Endothelial cell of umbilical vein (primary cell): ENCODE measurements around the gene THBD. TPM values are rescaled to one million over a fixed set of nuclear protein-coding genes. Genes with fewer than 3 reads are reported as not detected.
A peak's percentile ranks its signal among the peaks of the same experiment; 100 is the strongest.

Experiments
- BruUV-seq: library from RNA; stranded (reverse); fragments of 400-500 nt; replicated peaks from 2 replicates; lab custom pipeline; 2021; lab: Mats Ljungman, UMichigan
- CTCF ChIA-PET: fragments of 300-600, 350-600 bp; sonication (Branson Sonifier 250); formaldehyde crosslinking; loops from one replicate; lab custom pipeline; 2021; ENCODE audit warnings: antibody characterized with exemption, inconsistent platforms; lab: Charles Lee
- POLR2A ChIA-PET: fragments of 300-600, 350-600 bp; sonication (Branson Sonifier 250); formaldehyde crosslinking; loops from one replicate; lab custom pipeline; 2021; ENCODE audit warnings: antibody characterized with exemption, inconsistent platforms; lab: Charles Lee
- DNase-seq: peaks from one replicate; pipeline ENCODE4 v3.0.0-alpha.2; 2011; ENCODE audit warnings: low read depth, low spot score
- FAIRE-seq: peaks from 2 replicates; lab custom pipeline; 2011; peaks lifted over from hg19 to GRCh38; lab: Jason Lieb, UNC
- H2AFZ ChIP-seq: 2 replicates; pipeline ENCODE4 v1.6.0; 2012; ENCODE audit warnings: low read depth, low read length, control low read depth, inconsistent platforms
- H3K27ac ChIP-seq: 2 replicates; pipeline ENCODE4 v1.5.1; 2011; ENCODE audit warnings: low read depth, mild to moderate bottlenecking, control low read depth, low read length, moderate library complexity; ENCODE audit not compliant: insufficient read depth
- H3K27me3 ChIP-seq, 2 experiments: 2 replicates each; pipeline versions ENCODE4 v1.6.0 to v1.6.1; 2011; ENCODE audit warnings: low read length in 2 of 2, mixed read lengths in 1 of 2; ENCODE audit not compliant: control insufficient read depth in 2 of 2, insufficient read depth in 2 of 2
- H3K36me3 ChIP-seq, 2 experiments: 2 replicates in 1 of 2; 3 replicates in 1 of 2; pipeline ENCODE4 v1.5.1; 2011; ENCODE audit warnings: low read length in 2 of 2, mild to moderate bottlenecking in 1 of 2, moderate library complexity in 1 of 2; ENCODE audit not compliant: control insufficient read depth in 2 of 2, insufficient read depth in 2 of 2; ENCODE audit errors: extremely low read depth in 1 of 2
- H3K4me1 ChIP-seq: 3 replicates; pipeline ENCODE4 v1.5.1; 2011; ENCODE audit warnings: mild to moderate bottlenecking, low read length; ENCODE audit not compliant: control insufficient read depth, insufficient read depth; ENCODE audit errors: extremely low read depth
- H3K4me2 ChIP-seq: 2 replicates; pipeline ENCODE4 v1.6.1; 2011; ENCODE audit warnings: low read length, control low read depth, mixed read lengths; ENCODE audit not compliant: insufficient read depth
- H3K4me3 ChIP-seq, 3 experiments: fragments of 200-600 bp in 1 of 3; sonication (generic), shearing (Covaris generic) in 1 of 3; replicated peaks in 1 of 3; 2 replicates each; pipeline ENCODE4 v1.5.1; 2011 to 2016; ENCODE audit warnings: control low read depth in 3 of 3, low read length in 3 of 3, mild to moderate bottlenecking in 2 of 3, inconsistent platforms in 1 of 3, low read depth in 1 of 3, moderate library complexity in 1 of 3; ENCODE audit not compliant: insufficient read depth in 1 of 3
- H3K79me2 ChIP-seq: 2 replicates; pipeline ENCODE4 v1.6.0; 2012; ENCODE audit warnings: low read length, inconsistent platforms; ENCODE audit not compliant: control insufficient read depth, insufficient read depth
- H3K9ac ChIP-seq: replicated peaks from 2 replicates; pipeline ENCODE3; 2011; ENCODE audit warnings: low read length, control low read depth; ENCODE audit not compliant: insufficient read depth; ENCODE audit errors: extremely low read depth
- H3K9me1 ChIP-seq: replicated peaks from 3 replicates; pipeline ENCODE4 v1.6.0; 2011; ENCODE audit warnings: mild to moderate bottlenecking, low read length; ENCODE audit not compliant: control insufficient read depth, insufficient read depth; ENCODE audit errors: extremely low read depth
- H3K9me3 ChIP-seq: replicated peaks from 2 replicates; pipeline ENCODE4 v1.5.1; 2012; ENCODE audit warnings: low read length, inconsistent platforms; ENCODE audit not compliant: control insufficient read depth, insufficient read depth
- H4K20me1 ChIP-seq: replicated peaks from 2 replicates; pipeline ENCODE3; 2011; ENCODE audit warnings: mild to moderate bottlenecking, low read length; ENCODE audit not compliant: control insufficient read depth, insufficient read depth; ENCODE audit errors: extremely low read depth
- EZH2 ChIP-seq: IDR thresholded peaks from 2 replicates; pipeline ENCODE4 v1.6.1; 2012; ENCODE audit warnings: borderline replicate concordance, low read depth, mild to moderate bottlenecking, moderate library complexity, low read length, inconsistent platforms; ENCODE audit not compliant: severe bottlenecking
- FOS ChIP-seq: IDR thresholded peaks from 2 replicates; pipeline ENCODE4 v1.6.1; 2011; ENCODE audit warnings: mild to moderate bottlenecking, low read length, moderate library complexity, borderline replicate concordance; ENCODE audit not compliant: insufficient read depth
- GATA2 ChIP-seq: IDR thresholded peaks from 2 replicates; pipeline ENCODE4 v1.7.0; 2011; ENCODE audit warnings: low read depth, mild to moderate bottlenecking, moderate library complexity, mixed read lengths, low read length; ENCODE audit not compliant: insufficient read length, insufficient read depth
- JUN ChIP-seq: IDR thresholded peaks from 2 replicates; pipeline ENCODE4 v1.6.1; 2011; ENCODE audit warnings: borderline replicate concordance, low read depth; ENCODE audit not compliant: insufficient read length, insufficient read depth
- MYC ChIP-seq: IDR thresholded peaks from one replicate; pipeline ENCODE4 v1.6.1; 2011; ENCODE audit warnings: mild to moderate bottlenecking, low read depth, low read length
- POLR2A ChIP-seq: IDR thresholded peaks from 2 replicates; pipeline ENCODE4 v1.6.1; 2012; ENCODE audit warnings: low read depth, mild to moderate bottlenecking, control low read depth, low read length
- dilution Hi-C: fragments of 300-500 bp; cut with MboI; formaldehyde crosslinking; loops from one replicate; pipeline ENCODE4 v1.15.0; 2019; ENCODE audit warnings: low sequenced_read_pairs; ENCODE audit not compliant: extremely low pct_ligation_motif_present
- intact Hi-C: fragments of 100-400 bp; cut with micrococcal nuclease; formaldehyde crosslinking; loops from one replicate; pipeline ENCODE4 v1.10.0; 2022
- polyA plus RNA-seq, 4 experiments: library from polyadenylated mRNA; depleted of rRNA in 3 of 4; stranded (reverse) in 3 of 4; unstranded in 1 of 4; fragments of >200 nt; gene quantifications; 2 replicates each; pipeline versions ENCODE4 v1.2.1 to v1.2.3, GENCODE V29; 2011 to 2012; ENCODE audit warnings: missing spikeins in 1 of 4
- total RNA-seq: library from RNA; stranded (reverse); gene quantifications from 2 replicates; pipeline ENCODE4 v1.2.3, GENCODE V29; 2021
- TF ChIP-seq, protein P1 (sequence below), 2 donors: IDR thresholded peaks; 1 replicate in 1 of 2; 2 replicates in 1 of 2; pipeline ENCODE4 v1.5.1; 2011; ENCODE audit warnings: low read length in 2 of 2, mild to moderate bottlenecking in 2 of 2, moderate library complexity in 2 of 2, control low read depth in 1 of 2, inconsistent platforms in 1 of 2, low read depth in 1 of 2; ENCODE audit not compliant: insufficient read depth in 1 of 2; ENCODE audit errors: extremely low read depth in 1 of 2
- TF ChIP-seq, protein P2 (sequence below): IDR thresholded peaks from 2 replicates; pipeline ENCODE4 v1.6.1; 2011; ENCODE audit not compliant: insufficient read depth, insufficient read length

THBD gene
- total and polyA plus RNA-seq, 2 donors (not counting 3 experiments of a cell fraction or from before 2014, with no cell fraction given): 17.1 to 28.0 TPM

DNA sequence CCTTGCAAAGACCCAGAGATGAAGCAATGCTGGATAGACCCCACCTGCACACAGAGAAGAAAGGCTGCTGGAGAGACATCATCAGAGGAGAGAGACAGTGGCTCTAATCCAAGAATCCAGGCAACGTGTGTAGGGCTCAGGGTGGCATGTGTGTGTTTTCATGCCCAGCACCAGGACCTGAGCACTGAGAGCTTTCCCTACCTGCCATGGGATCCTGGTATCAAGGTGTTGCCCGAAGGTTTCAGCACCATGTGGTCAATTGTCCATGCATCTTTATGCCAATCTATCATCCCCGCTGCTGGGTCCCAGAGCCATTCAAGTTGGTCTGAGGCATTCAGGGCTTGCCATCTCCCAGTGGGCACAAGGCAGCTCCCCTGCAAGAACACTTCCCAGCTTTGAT is 44.1 kb upstream of the THBD start:
- Histone ChIP-seq H3K4me1 (peaks cover 41% of the 10 kb centered on the region), H3K9me1 (no peaks in the 10 kb centered on the region), H3K27ac (no peak overlapping the region), H3K4me2 (no peak overlapping the region), H3K9me3 (no peaks in the 10 kb centered on the region), H3K79me2 (no peaks in the 10 kb centered on the region), H3K4me3 (no peak overlapping the region), H3K36me3 (no peaks in the 10 kb centered on the region), H3K9ac (no peak overlapping the region), H4K20me1 (no peaks in the 10 kb centered on the region), H3K27me3 (no peaks in the 10 kb centered on the region), H2AFZ (no peak overlapping the region)
- dilution Hi-C loops (no loop called here), intact Hi-C loops (no loop called here)
- peak; percentile 52 for FAIRE-seq
- BruUV-seq: no TSS peak
- DNase-seq: no peak
- TF ChIP-seq, protein P1, sequence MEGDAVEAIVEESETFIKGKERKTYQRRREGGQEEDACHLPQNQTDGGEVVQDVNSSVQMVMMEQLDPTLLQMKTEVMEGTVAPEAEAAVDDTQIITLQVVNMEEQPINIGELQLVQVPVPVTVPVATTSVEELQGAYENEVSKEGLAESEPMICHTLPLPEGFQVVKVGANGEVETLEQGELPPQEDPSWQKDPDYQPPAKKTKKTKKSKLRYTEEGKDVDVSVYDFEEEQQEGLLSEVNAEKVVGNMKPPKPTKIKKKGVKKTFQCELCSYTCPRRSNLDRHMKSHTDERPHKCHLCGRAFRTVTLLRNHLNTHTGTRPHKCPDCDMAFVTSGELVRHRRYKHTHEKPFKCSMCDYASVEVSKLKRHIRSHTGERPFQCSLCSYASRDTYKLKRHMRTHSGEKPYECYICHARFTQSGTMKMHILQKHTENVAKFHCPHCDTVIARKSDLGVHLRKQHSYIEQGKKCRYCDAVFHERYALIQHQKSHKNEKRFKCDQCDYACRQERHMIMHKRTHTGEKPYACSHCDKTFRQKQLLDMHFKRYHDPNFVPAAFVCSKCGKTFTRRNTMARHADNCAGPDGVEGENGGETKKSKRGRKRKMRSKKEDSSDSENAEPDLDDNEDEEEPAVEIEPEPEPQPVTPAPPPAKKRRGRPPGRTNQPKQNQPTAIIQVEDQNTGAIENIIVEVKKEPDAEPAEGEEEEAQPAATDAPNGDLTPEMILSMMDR (IDR thresholded peaks at IDR 0.05; ENCODE audit: extremely low read depth in 1 of 2, insufficient read depth in 1 of 2, low read depth in 1 of 2, low read length in 2 of 2): no peak
- TF ChIP-seq, protein P2, sequence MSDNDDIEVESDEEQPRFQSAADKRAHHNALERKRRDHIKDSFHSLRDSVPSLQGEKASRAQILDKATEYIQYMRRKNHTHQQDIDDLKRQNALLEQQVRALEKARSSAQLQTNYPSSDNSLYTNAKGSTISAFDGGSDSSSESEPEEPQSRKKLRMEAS: no peak
- TF ChIP-seq JUN (no peak), MYC (no peak), POLR2A (no peak), EZH2 (no peak), FOS (no peak), GATA2 (no peak)
- POLR2A ChIA-PET: interaction anchor here (1.3 kb wide), 1 partner anchor 10 kb away, joined by 6 read pairs; no protein-coding TSS in a partner anchor
- CTCF ChIA-PET: no interaction called here
